NCI-H146 treated with DMSO at 0.1 percent for 48 hours (cell line): ENCODE measurements around the gene PCSK5.
A peak's percentile ranks its signal among the peaks of the same experiment; 100 is the strongest.

ENCODE experiments used
- DNase-seq: peaks from one replicate; lab custom pipeline; 2025; ENCODE audit not compliant: unreplicated experiment; lab: John Stamatoyannopoulos, UW

Gene PCSK5

DNA sequence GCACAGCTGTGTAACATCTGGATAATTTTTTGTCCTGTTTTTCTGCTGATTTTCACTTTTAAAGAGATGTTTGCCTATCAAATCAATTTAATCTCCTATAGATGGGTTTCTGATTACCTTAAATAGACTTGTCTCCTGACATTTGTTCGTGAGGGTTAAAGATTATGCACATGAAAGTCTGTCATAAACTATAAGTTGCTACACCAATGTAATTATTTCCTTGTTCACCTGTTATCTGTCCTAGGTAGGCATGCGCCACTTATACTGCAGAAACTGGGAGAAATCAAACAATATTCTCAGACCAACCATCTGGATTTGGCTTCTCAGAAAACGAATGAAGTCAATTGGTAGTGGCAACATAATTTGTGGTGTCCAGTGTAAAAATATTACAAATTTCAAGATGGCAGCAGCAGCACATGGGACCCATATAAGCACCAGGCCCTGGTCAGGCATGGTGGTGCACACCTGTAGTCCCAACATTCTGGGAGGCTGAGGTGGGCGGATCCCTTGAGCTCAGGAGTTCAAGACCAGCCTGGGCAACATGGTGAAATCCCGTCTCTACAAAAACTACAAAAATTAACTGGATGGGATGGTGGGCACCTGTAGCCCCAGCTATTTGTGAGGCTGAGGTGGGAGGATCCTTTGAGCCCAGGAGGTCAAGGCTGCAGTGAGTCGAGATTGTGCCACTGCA is 483.5 kb downstream of the PCSK5 start:
- DNase-seq, result no peak

DNA sequence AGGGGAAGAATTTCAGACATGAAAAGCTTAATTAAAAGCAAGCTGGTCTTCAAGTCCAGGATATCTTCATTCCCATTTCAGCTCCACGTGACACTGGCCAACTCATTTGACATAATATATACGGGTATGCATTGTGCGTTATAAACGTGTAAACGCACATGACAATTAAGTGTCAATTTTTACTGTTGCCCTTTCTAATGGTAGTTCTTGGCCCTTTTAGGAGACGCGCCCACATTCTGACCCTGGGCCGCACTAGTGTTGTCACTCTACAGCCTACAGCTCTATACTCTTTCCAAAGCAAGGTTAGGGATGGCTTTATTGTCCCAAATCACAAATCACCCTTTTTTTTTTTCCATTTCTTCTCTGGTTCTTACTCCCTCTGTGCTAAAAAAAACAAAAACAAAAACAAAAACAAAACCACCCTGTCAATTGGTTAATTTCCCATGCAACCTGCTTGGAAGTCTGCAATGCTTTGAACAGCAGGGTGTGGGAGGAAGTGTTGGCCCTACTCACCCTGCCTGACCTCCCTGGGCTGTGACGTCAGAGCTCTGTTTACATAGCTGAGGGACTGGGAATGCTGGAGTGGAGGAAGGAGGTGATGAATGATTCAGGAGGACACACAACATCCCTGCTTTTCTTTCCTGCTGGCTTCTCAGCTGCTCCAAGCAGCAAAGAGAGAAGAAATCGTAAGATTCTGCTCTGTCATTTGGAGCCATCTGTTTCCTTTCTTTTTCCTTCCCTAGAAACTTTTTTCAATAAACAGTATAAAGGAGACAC is 484.5 kb downstream of the PCSK5 start:
- peak; percentile 5 for DNase-seq

DNA sequence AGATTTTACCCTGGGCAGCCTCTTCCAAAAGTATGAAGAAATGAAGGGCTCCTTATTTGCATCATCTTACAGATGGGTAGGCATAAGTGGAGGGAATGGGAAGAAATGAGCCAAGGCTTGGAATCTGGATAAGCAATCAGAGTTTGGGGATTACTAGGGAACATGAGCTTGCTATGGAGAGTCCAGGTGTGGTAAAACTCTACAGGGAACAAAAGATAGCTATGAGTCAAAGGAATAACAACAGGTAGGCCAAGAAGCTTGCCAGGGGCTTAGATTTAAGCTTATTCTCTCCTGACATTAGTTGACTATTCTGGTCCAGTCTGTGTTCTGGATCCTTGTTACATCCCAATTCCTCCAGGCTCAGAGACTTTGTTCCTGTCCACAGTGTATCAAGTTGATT is 487.3 kb downstream of the PCSK5 start:
- DNase-seq, result no peak

DNA sequence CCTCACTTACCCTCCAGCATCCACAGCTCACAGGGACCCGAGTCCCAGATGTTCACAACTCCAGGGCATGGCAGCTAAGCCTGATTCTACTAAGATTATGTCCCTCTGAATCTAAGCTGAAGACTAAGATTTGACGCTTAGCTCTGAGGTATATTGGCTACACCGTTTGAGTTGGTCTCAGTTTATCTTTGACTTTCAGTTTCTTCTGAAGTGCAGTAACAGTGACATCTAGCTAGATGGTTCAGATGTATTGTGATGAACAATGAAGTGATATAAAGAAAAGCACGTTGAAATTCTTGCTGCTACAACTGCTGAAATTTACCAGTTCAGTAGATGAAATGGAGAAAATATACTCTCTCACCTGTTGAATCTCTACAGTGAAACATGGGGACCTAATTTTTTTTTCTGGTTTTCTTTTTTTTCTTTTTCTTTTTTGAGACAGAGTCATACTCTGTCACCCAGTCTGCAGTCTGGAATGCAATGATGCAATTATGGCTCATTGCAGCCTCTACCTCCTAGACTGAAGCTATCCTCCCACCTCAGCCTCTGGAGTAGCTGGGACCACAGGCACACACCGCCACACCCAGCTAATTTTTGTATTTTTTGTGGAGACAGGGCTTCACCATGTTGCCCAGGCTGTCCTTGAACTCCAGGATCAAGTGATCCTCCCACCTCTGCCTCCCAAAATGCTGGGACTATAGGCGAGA is 488.0 kb downstream of the PCSK5 start:
- DNase-seq, result no peak

DNA sequence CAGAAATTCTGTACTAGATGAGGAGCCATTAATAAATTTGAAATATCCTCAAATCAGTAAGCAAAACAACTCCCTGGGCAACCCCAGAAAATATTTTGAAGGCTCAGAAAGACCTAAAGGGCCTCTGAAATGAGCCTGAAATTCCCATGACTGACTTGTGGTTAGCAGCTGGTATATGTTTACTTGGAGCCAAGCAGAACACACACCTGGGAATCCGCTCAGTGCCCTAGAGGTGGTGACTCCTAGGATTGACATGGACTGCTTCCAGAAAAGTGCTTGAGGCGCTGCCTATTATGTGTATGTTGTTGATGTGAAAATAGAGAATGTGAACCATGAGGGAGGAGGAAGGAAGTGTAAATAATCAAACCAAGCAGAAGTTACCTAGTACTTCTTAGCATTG is 489.0 kb downstream of the PCSK5 start:
- DNase-seq, result no peak

DNA sequence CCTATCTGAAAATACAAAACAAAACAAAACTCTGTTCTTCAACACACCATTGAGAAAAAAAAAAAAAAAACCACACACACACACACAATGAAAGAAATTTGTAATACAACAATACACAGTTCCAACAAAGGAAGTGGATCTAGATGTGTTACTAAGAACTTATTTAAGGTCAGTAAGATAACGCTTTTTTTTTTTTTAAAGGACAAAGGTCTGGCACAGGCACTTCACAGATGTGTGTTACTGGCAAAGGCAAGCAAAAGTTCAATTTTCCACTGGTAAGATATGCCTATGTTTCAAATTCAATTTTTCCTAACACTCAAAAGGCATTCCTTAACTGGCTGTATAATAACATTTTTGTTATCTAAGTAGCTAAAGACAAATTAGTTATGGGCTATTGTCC is 500.2 kb downstream of the PCSK5 start:
- DNase-seq, result no peak

DNA sequence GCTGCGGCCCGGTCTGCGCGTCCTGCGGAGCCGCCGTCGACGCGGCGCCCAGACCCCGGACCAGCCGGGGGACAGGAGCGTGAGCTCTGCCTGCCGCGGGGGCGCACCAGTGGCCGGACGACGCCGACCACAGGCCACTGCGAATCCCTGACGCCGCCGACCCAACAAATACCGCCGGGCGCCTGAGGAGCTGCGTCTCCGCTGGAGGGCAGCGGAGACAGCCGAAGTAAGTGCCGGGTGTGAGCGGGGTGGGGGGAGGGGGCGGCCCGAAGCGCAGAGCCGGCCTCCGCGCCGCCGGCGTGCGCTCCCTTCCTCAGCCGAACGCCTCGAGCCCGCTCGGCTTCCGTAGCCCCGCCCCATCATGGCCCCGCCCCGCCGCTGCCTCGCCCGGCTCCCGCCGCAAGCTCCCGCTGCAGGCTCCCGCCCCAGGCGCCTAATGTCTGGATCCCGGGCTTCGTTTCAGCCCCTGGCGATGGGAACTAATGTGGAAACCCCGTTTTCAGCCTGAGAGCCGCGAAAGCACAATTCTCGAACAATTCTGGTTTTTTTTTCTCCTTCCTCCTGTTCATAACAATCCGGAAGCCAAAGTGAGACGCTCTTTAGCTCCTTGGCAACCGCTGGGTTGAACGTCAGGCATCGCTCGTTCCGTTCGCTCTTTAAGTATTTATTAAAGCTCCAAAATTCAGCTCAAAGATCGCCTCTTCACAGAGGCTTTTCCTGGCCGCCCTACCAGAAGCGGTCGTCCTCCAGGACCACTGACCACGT is 503.9 kb downstream of the PCSK5 start, which contains the start of gene RFK:
RFK (minus strand) TSS at position 232 of the 765 bp plus-strand sequence. CDS start 255 bp downstream, outside the sequence.
- DNase-seq, result peak; percentile 72

DNA sequence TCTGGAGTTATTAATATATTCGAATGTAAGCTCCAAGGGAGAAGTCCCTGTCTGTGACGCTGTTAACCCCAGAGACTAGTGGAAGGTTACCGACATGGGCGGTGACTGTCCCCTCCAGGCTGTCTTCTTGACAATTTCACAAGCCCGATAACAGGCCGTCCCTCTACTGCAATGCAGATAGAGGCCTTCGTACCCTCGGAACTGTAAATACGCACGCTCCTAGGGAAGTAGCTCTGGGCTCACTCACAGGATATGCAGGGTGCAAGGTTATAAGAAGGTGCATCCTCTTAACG is 504.4 kb downstream of the PCSK5 start:
- peak; percentile 68 for DNase-seq

DNA sequence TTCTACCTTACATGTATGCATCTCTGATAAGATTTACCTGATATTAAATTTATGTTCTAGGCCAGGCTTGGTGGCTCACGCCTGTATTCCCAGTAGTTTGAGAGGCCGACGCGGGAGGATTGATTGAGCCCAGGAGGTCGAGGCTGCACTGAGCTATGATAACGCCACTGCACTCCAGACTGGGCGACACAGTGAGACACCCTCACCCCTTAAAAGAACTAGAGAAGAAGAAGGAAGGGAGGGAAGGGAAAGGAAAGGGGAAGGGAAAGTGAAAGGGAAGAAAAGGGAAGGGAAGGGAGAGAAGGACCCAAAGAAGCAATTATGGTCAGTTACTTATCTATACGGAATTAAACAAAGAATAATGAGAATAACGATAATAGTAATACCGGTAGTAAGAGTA is 504.9 kb downstream of the PCSK5 start:
- DNase-seq, result peak; percentile 19

DNA sequence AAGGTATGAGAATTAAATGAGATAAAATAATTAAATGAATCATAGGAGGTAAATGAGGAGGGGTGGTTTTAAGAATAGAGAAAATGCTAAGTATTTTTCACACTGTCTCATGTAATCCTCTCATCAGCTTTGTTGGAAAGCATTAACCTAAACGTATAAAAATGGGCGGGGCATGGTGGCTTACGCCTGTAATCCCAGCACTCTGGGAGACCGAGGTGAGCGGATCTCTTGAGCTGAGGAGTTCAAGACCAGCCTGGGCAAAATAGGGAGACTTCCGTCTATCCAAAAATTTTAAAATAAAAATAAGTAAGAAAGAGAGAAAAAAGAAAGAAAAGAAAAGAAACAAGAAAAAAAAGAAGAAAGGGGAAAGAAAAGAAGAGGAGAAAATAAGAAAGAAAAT is 505.7 kb downstream of the PCSK5 start:
- no peak for DNase-seq

DNA sequence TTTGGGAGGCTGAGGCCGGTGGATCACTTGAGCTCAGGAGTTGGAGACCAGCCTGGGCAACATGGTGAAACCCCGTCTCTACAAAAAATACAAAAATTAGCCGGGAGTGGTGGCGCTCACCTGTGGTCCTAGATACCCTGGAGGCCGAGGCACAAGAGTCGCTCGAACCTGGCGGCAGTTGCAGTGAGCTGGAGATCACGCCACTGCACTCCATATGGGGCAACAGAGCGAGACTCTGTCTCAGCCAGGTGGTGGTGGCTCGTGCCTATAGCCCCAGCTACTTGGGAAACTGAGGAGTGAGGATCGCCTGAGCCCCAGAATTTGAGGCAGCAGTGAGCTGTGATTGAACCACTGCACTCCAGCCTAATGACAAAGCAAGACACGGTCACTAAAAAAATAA is 506.1 kb downstream of the PCSK5 start:
- no peak for DNase-seq

DNA sequence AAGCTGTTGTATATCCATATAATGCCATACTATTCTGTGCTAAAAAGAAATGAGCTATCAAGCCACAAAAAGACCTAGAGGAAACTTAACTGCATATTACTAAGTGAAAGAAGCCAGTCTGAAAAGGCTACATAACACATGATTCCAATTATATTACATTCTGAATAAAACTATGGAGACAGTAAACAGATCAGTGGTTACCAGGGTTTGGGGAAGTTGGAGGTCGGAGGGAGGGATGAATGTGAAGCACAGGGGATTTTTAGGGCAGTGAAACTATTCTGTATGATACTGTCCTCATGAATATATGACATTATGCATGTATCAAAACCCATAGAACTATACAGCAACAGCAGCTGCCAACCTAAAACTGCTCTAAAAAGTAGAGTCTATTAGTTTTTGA is 509.4 kb downstream of the PCSK5 start:
- no peak for DNase-seq

DNA sequence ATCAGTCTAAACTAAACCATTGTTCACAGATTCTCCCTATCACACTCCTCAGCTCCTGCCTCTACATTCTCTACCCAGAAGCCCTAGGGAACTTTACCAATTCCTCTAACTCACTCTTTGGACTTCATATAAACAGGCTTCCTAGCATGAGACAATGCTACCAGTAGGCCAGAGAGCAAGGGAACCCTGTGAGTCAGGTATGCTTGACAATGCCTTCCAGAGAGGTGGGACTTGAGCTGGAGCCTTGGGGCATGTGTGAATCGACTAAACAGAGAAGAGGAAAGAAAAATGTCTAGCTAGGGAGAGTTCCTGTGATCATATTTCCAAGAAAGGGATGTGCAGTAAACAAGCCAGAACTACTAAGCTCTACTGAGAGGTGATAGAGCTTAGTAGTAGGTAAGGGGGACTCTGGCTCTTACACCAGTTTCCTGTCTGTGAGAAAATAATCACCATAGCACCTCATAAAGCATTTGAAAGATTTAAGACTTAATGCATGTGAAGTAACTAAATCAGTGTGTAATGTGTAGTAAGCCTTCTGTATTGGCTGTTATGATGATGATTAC is 510.1 kb downstream of the PCSK5 start:
- DNase-seq, result no peak

DNA sequence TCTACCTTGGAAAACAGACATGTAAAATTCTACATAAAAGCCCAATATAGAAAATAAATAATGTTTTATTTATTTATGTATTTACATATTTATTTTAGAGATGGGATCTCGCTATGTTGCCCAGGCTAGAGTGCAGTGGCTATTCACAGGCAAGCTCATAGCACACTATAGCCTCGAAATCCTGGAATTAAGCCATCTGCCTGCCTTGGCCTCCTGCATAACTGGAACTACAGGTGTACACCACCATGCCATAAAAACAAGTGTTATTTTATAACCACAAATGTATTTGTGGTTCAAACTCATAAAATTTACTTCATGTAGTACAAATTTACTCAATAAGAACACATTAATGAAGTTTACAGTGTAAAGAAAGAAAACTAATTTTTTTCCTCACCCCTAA is 510.7 kb downstream of the PCSK5 start:
- no peak for DNase-seq

DNA sequence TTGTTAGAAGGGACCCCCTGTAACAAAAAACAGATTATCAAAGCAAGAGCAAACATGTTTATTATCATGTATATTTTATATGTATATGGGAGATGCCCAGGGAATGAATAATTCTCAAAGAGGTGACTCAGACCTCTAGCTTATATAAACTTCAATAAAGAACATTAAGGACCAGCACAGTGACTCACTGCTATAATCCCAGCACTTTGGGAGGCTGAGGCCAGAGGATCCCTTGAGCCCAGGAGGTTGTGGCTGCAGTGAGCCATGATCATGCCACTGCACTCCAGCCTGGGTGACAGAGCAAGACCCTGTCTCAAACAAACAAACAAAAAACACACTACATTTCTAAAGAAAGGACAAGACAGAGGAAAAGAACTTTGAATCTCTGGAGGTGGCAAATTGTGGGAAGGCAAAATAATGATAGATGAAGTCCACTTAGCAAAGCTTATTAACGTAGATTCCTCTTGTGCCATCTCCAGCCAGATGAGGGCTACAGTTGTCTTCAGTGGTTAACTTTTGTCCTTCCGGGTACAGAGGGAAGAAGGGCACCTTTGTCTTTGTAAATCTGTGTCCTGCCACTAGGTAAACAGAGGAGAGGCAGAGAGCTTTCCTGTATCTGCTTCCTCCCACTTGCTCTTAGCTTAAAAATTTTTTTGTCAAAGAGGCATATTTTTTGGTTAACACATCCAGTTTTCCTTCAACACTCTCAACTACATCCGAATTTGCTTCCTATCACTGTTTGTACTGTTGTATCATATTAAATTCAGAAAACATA is 511.3 kb downstream of the PCSK5 start:
- no peak for DNase-seq

DNA sequence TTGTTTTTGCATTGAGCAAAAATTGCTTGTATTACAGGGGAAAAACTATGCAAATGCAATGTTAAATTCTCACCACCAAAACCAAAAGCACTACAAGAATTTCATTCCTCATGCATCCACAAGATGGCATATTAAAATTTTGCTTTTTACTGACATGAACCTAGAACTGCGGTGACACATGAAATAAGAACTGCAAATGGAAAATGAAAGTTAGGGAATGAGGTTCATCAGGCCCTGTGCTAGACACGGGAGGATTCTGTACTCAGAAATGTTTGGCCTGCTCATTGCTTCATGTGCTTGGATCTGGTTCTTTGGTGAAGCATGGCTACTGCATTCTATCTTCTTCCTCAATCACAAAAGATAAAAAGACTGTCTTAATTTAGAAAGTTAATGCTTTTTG is 512.9 kb downstream of the PCSK5 start:
- no peak for DNase-seq

DNA sequence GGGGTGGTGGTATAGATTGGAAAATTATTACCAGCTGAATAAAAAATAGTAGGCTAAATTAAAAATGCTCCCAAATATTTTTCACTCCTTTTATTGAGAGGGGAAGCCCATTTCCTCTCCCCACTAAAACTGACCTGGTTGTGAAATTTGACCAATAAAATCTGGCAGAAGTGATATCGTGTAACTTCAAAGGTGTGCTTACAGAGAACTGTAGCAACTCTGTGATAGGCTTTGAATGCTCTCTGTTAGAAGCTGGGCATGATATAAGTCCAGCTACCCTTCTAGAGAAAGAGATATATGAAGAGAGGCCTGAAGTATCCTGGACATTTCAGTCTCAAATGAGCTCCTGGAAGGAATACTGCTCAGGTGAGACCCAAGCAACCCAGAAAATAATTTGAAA is 513.9 kb downstream of the PCSK5 start:
- no peak for DNase-seq

DNA sequence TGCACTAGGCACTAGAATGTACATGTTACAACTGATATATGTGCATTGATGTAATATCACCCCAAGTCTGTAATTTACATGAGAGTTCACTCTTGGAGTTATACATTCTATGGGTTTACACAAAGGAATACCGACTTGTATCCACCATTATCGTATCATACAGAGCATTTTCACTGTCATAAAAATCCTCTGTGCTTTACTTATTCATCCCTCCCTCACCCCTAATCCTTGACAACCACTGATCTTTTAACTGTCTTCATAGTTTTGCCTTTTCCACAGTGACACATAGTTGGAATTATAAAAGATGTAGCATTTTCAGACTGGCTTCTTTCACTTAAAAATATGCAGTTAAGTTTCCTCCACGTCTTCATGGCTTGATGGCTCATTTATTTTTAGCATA is 514.9 kb downstream of the PCSK5 start:
- no peak for DNase-seq

DNA sequence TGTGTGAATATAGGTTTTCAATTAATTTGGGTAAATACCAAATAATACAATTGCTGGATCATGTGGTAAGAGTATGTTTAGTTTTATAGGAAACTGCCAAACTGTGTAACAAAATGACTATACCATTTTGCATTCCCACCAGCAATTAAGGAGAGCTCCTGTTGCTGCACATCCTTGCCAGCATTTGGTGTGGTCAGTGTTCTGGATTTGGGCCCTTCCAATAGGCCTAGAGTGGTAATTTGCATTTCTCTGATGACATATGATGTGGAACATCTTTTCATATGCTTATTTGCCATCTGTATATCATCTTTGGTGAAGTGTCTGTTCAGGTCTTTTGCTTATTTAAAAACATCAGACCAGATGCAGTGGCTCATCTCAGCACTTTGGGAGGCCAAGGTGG is 515.4 kb downstream of the PCSK5 start:
- no peak for DNase-seq
